Measurements from ENCODE around the gene NR4A1. TPM values are rescaled to one million over a fixed set of nuclear protein-coding genes. Genes with fewer than 3 reads are reported as not detected.

The NR4A1 gene
- polyA plus RNA-seq, 1 donor from 2014 or later, result 3.4 TPM

GRCh38 chr12:52026263-52026662 lies 25.0 kb upstream of the NR4A1 start:
- H3K9me2 ChIP-seq (ENCODE audit: insufficient read depth, low read length), result no peaks in the 10 kb centered on the region
- H3K4me2 ChIP-seq (ENCODE audit: low read length), result no peak overlapping the region
- H4K20me1 ChIP-seq (ENCODE audit: insufficient read depth), result no peaks in the 10 kb centered on the region
- no peak overlapping the region for H3K27ac ChIP-seq (ENCODE audit: low read length)
- H3K4me3 ChIP-seq (ENCODE audit: low read length), result no peak overlapping the region
- no peak overlapping the region for H2AFZ ChIP-seq (ENCODE audit: low read depth, low read length)
- H3K27me3 ChIP-seq (ENCODE audit: insufficient read depth, low read depth, low read length), result peaks cover 17% of the 10 kb centered on the region
- H3K9ac ChIP-seq (ENCODE audit: low read length), result peak overlapping the region; percentile 63
- no peak for TF ChIP-seq SMC3 (conservative IDR thresholded peaks at IDR 0.05; ENCODE audit: poor library complexity)
- no peak for TF ChIP-seq EP300 (conservative IDR thresholded peaks at IDR 0.05; ENCODE audit: poor library complexity, severe bottlenecking)
- TF ChIP-seq REST (IDR thresholded peaks at IDR 0.05; ENCODE audit: borderline replicate concordance), result no peak
- TF ChIP-seq EZH2 (IDR thresholded peaks at IDR 0.05; ENCODE audit: borderline replicate concordance, insufficient read depth, low read length, poor library complexity, severe bottlenecking), result no peak
- no peak for TF ChIP-seq CTCF (IDR thresholded peaks at IDR 0.05; ENCODE audit: poor library complexity, severe bottlenecking)
- TF ChIP-seq MXI1 (conservative IDR thresholded peaks at IDR 0.05; ENCODE audit: poor library complexity, severe bottlenecking), result no peak
- TF ChIP-seq TAF1 (IDR thresholded peaks at IDR 0.05; ENCODE audit: low read depth), result no peak
- TF ChIP-seq POLR2AphosphoS5 (IDR thresholded peaks at IDR 0.05), result no peak
- no peak for TF ChIP-seq RAD21 (conservative IDR thresholded peaks at IDR 0.05)
- H3F3A ChIP-seq (ENCODE audit: insufficient read depth, low read length, poor library complexity, severe bottlenecking), result no peaks in the 10 kb centered on the region
- no peaks in the 10 kb centered on the region for H3K36me3 ChIP-seq (ENCODE audit: insufficient read depth, low read length)
- no peaks in the 10 kb centered on the region for H3K9me3 ChIP-seq (ENCODE audit: low read length)
- no peaks in the 10 kb centered on the region for H3K79me2 ChIP-seq (replicated peaks; ENCODE audit: insufficient read depth, low read length)

GRCh38 chr12:52027085-52027843 lies 24.0 kb upstream of the NR4A1 start:
- Histone ChIP-seq H3K4me3 (ENCODE audit: low read length) (no peak overlapping the region), H3K27ac (ENCODE audit: low read length) (no peak overlapping the region), H3K79me2 (replicated peaks; ENCODE audit: insufficient read depth, low read length) (no peaks in the 10 kb centered on the region), H3K9ac (ENCODE audit: low read length) (peak overlapping the region; percentile 5), H3K9me3 (ENCODE audit: low read length) (no peaks in the 10 kb centered on the region), H3K27me3 (ENCODE audit: insufficient read depth, low read depth, low read length) (peaks cover 16% of the 10 kb centered on the region), H3K4me2 (ENCODE audit: low read length) (no peak overlapping the region), H3F3A (ENCODE audit: insufficient read depth, low read length, poor library complexity, severe bottlenecking) (no peaks in the 10 kb centered on the region), H4K20me1 (ENCODE audit: insufficient read depth) (no peaks in the 10 kb centered on the region), H3K9me2 (ENCODE audit: insufficient read depth, low read length) (no peaks in the 10 kb centered on the region), H3K36me3 (ENCODE audit: insufficient read depth, low read length) (no peaks in the 10 kb centered on the region), H2AFZ (ENCODE audit: low read depth, low read length) (no peak overlapping the region)
- no peak for TF ChIP-seq SMC3 (conservative IDR thresholded peaks at IDR 0.05; ENCODE audit: poor library complexity)
- no peak for TF ChIP-seq EZH2 (IDR thresholded peaks at IDR 0.05; ENCODE audit: borderline replicate concordance, insufficient read depth, low read length, poor library complexity, severe bottlenecking)
- TF ChIP-seq MXI1 (conservative IDR thresholded peaks at IDR 0.05; ENCODE audit: poor library complexity, severe bottlenecking), result no peak
- TF ChIP-seq POLR2AphosphoS5 (IDR thresholded peaks at IDR 0.05), result no peak
- TF ChIP-seq CTCF (IDR thresholded peaks at IDR 0.05; ENCODE audit: poor library complexity, severe bottlenecking), result no peak
- no peak for TF ChIP-seq TAF1 (IDR thresholded peaks at IDR 0.05; ENCODE audit: low read depth)
- no peak for TF ChIP-seq REST (IDR thresholded peaks at IDR 0.05; ENCODE audit: borderline replicate concordance)
- TF ChIP-seq RAD21 (conservative IDR thresholded peaks at IDR 0.05), result no peak
- TF ChIP-seq EP300 (conservative IDR thresholded peaks at IDR 0.05; ENCODE audit: poor library complexity, severe bottlenecking), result no peak

Measured in neural cell (in vitro differentiated cells).